ACC112 (cell line): ENCODE measurements around the gene SCGB1D1.

ENCODE experiments used
- H2AFZ ChIP-seq: fragments of 200-600 bp; sonication (generic); one replicate; pipeline ENCODE4 v1.6.0; 2017; ENCODE audit warnings: antibody characterized with exemption, low read length; ENCODE audit not compliant: unreplicated experiment
- H3K27ac ChIP-seq: fragments of 200-600 bp; sonication (generic); 2 replicates; pipeline ENCODE4 v1.5.1; 2014; ENCODE audit warnings: low read depth, mild to moderate bottlenecking, antibody characterized with exemption, low read length, moderate library complexity
- H3K27me3 ChIP-seq: fragments of 200-600 bp; sonication (generic); 2 replicates; pipeline ENCODE4 v1.6.1; 2014; ENCODE audit warnings: mild to moderate bottlenecking, antibody characterized with exemption, low read length, moderate library complexity, mixed read lengths; ENCODE audit not compliant: insufficient read depth
- H3K36me3 ChIP-seq: fragments of 200-600 bp; sonication (generic); 2 replicates; pipeline ENCODE4 v1.6.1; 2016; ENCODE audit warnings: mild to moderate bottlenecking, antibody characterized with exemption, low read length, moderate library complexity, mixed read lengths; ENCODE audit not compliant: insufficient read depth
- H3K4me1 ChIP-seq: fragments of 200-600 bp; sonication (generic); one replicate; pipeline ENCODE4 v1.6.1; 2016; ENCODE audit warnings: low read length, mixed read lengths; ENCODE audit not compliant: insufficient read depth, unreplicated experiment, control insufficient read depth
- H3K4me3 ChIP-seq: fragments of 200-600 bp; sonication (generic); 2 replicates; pipeline ENCODE4 v1.5.1; 2014; ENCODE audit warnings: mild to moderate bottlenecking, low read depth, low read length
- H3K79me2 ChIP-seq: fragments of 200-600 bp; sonication (generic); one replicate; pipeline ENCODE4 v1.6.0; 2016; ENCODE audit warnings: low read length; ENCODE audit not compliant: control insufficient read depth, unreplicated experiment, insufficient read depth

SCGB1D1 gene, protein sequence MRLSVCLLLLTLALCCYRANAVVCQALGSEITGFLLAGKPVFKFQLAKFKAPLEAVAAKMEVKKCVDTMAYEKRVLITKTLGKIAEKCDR

DNA sequence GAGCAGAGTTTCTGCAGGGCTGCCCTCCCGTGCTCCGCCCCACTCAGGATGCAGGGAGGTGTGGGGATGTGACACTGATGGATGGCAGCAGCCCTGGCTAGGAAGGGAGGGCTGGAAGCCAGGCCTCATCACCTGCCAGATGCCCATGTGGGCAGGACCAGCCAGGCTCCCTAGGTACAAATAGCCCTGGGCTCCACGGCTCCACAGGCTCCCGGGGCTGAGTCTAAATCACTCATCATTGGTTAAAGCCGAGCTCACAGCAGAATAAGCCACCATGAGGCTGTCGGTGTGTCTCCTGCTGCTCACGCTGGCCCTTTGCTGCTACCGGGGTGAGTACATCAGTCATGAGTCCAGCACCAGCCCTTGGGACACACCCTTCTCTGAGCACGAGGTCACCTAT is at the start of gene SCGB1D1:
SCGB1D1 (plus strand) TSS at position 206 of the 400 bp plus-strand sequence; CDS start at position 275, 69 bp downstream.
- Histone ChIP-seq H3K4me3 (no peak within 1 kb of the TSS), H3K79me2 (no peaks in the 10 kb centered on the region), H3K4me1 (no peaks in the 10 kb centered on the region), H2AFZ (no peak within 1 kb of the TSS), H3K36me3 (no peaks in the 10 kb centered on the region), H3K27me3 (peaks cover 81% of the 10 kb centered on the region), H3K27ac (no peak within 1 kb of the TSS)

- H2AFZ ChIP-seq, result no peak overlapping the region
- no peaks in the 10 kb centered on the region for H3K36me3 ChIP-seq
These were observed 49.5 kb upstream of the SCGB1D1 start for GRCh38 chr11:62140304-62141110.

GRCh38 chr11:62141111-62142042 is 48.6 kb upstream of the SCGB1D1 start:
- H2AFZ ChIP-seq, result no peak overlapping the region
- H3K27me3 ChIP-seq, result no peaks in the 10 kb centered on the region
- H3K4me1 ChIP-seq, result no peaks in the 10 kb centered on the region
- H3K79me2 ChIP-seq, result peaks cover 8% of the 10 kb centered on the region
- H3K4me3 ChIP-seq, result no peak overlapping the region
- no peak overlapping the region for H3K27ac ChIP-seq
- no peaks in the 10 kb centered on the region for H3K36me3 ChIP-seq

More at GRCh38 chr11:62140304-62141110, 49.5 kb upstream of the SCGB1D1 start:
- no peaks in the 10 kb centered on the region for H3K4me1 ChIP-seq
- H3K79me2 ChIP-seq, result peaks cover 15% of the 10 kb centered on the region
- H3K4me3 ChIP-seq, result no peak overlapping the region
- H3K27me3 ChIP-seq, result no peaks in the 10 kb centered on the region
- no peak overlapping the region for H3K27ac ChIP-seq

DNA sequence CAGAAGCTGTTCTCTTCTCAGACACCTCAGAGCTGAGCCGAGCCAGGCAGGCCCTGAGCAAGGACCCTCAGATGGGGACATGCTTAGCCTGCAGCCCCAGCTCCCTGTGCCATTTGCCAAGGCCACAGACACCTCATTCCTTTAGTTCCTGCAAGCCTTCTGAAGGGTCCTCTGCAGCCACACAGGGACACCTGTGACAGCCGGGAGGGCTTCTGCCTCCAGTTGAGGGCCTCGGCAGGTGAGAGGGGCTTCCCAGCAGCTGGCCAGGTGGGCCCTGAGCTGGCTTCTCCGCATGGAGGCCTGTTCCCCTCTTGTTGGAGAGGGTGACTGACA is 48.0 kb upstream of the SCGB1D1 start:
- Histone ChIP-seq H3K79me2 (peaks cover 3% of the 10 kb centered on the region), H3K4me3 (no peak overlapping the region), H3K36me3 (no peaks in the 10 kb centered on the region), H3K27ac (no peak overlapping the region), H3K4me1 (no peaks in the 10 kb centered on the region), H3K27me3 (no peaks in the 10 kb centered on the region), H2AFZ (no peak overlapping the region)

DNA sequence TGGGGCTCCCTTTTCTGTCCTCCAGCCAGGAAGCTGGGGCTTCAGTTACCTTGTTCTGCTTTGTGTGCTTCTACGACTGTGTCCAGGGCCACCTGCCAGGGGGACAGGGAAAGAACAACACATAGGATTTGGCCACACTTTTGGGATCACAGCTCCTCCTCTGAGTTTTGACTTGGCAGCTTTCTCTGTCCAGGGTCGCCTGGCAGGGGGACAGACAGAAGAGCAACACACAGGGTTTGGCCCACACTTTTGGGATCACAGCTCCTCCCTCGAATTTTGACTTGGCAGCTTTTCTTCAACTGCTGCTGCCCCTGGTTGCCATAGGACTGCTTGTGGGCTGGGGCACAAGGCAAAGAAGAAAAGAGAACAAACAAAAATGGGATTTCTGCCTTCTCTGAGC is 47.1 kb upstream of the SCGB1D1 start:
- no peak overlapping the region for H3K4me3 ChIP-seq
- no peaks in the 10 kb centered on the region for H3K27me3 ChIP-seq
- no peak overlapping the region for H3K27ac ChIP-seq
- H3K4me1 ChIP-seq, result no peaks in the 10 kb centered on the region
- H3K36me3 ChIP-seq, result no peaks in the 10 kb centered on the region
- H2AFZ ChIP-seq, result no peak overlapping the region
- H3K79me2 ChIP-seq, result no peaks in the 10 kb centered on the region

- no peak overlapping the region for H2AFZ ChIP-seq
- H3K36me3 ChIP-seq, result no peaks in the 10 kb centered on the region
- H3K27ac ChIP-seq, result no peak overlapping the region
- no peak overlapping the region for H3K4me3 ChIP-seq
- H3K79me2 ChIP-seq, result no peaks in the 10 kb centered on the region
- H3K27me3 ChIP-seq, result no peaks in the 10 kb centered on the region
- no peaks in the 10 kb centered on the region for H3K4me1 ChIP-seq
These were observed 46.3 kb upstream of the SCGB1D1 start for GRCh38 chr11:62143727-62144126.

- Histone ChIP-seq H3K4me3 (no peak overlapping the region), H3K27ac (no peak overlapping the region), H3K27me3 (no peaks in the 10 kb centered on the region), H2AFZ (no peak overlapping the region), H3K4me1 (no peaks in the 10 kb centered on the region), H3K36me3 (no peaks in the 10 kb centered on the region), H3K79me2 (no peaks in the 10 kb centered on the region)
These were observed 45.3 kb upstream of the SCGB1D1 start for GRCh38 chr11:62144641-62145255.

GRCh38 chr11:62145261-62145871 is 44.6 kb upstream of the SCGB1D1 start:
- H3K79me2 ChIP-seq, result no peaks in the 10 kb centered on the region
- H3K27ac ChIP-seq, result no peak overlapping the region
- no peaks in the 10 kb centered on the region for H3K27me3 ChIP-seq
- H3K36me3 ChIP-seq, result no peaks in the 10 kb centered on the region
- H2AFZ ChIP-seq, result no peak overlapping the region
- no peaks in the 10 kb centered on the region for H3K4me1 ChIP-seq
- H3K4me3 ChIP-seq, result no peak overlapping the region

DNA sequence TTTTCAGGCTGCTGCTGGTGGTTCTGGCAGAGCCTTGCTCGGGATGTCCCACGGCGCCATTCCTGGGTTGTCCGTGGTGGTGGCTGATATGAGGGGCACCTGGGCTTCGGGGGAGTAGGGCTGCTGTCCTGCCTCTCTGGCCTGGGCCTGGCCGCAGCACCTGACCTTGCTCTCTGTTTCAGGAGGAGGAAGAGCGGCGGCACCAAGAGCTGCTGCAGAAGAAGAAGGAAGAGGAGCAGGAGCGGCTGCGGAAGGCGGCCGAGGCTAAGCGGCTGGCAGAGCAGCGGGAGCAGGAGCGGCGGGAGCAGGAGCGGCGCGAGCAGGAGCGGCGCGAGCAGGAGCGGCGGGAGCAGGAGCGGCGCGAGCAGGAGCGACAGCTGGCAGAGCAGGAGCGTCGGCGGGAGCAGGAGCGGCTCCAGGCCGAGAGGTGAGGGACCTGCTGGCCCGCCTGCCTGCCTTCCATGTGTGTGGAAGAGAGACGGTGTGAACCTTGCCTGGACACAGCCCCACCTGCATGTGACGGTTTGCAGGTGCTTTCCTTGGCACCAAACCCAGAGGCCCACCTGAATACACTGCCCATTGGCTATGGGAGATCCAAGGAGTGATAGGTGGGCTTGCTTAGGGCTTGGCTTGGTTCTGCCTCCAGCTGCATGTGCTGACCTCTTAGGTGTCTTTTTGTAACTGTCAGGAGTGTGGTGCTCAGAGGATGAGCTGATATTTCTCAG is 43.4 kb upstream of the SCGB1D1 start:
- Histone ChIP-seq H3K27ac (no peak overlapping the region), H3K36me3 (no peaks in the 10 kb centered on the region), H3K79me2 (no peaks in the 10 kb centered on the region), H3K4me1 (no peaks in the 10 kb centered on the region), H2AFZ (no peak overlapping the region), H3K4me3 (no peak overlapping the region), H3K27me3 (no peaks in the 10 kb centered on the region)

DNA sequence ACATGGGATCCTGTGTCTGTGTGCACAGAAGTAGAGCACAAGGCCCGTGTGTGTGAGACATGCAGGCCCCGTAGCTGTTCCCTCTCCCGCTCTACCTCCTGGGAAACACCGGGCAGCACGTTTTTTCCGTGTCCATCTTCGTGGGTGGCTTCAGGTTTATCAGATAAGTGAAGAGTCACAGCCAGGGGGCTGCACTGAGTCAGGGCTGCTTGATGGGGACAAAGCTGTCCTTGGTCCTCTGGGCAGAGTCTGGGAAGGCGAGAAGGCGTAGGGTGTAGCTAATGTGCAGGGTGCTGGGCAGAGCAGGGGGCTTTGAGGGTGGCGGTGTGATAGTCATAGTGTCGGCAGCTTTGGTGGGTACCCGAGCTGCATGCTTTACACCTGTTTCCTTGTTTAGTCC is 42.5 kb upstream of the SCGB1D1 start:
- no peaks in the 10 kb centered on the region for H3K36me3 ChIP-seq
- H3K4me1 ChIP-seq, result no peaks in the 10 kb centered on the region
- H3K27me3 ChIP-seq, result no peaks in the 10 kb centered on the region
- no peak overlapping the region for H3K4me3 ChIP-seq
- H3K79me2 ChIP-seq, result no peaks in the 10 kb centered on the region
- no peak overlapping the region for H3K27ac ChIP-seq
- no peak overlapping the region for H2AFZ ChIP-seq
